CD4-positive, alpha-beta T cell (primary cell): Measurements from ENCODE around the gene PARP2. TPM values are rescaled to one million over a fixed set of nuclear protein-coding genes. Genes with fewer than 3 reads are reported as not detected.

ENCODE experiments used
- ATAC-seq: fragments of 200-7000 bp; cut with Tn5 transposase; one replicate; pipeline ENCODE4 v1.10.0; 2022; ENCODE audit warnings: mild to moderate bottlenecking; ENCODE audit not compliant: poor library complexity
- CTCF ChIA-PET: fragments of 350-600 bp; sonication (Branson Sonifier 250); formaldehyde crosslinking; loops from one replicate; lab custom pipeline; 2021; ENCODE audit warnings: antibody characterized with exemption, inconsistent platforms; lab: Charles Lee
- POLR2A ChIA-PET: fragments of 350-600 bp; sonication (Branson Sonifier 250); formaldehyde crosslinking; loops from one replicate; lab custom pipeline; 2021; ENCODE audit warnings: antibody characterized with exemption, inconsistent platforms; lab: Charles Lee
- DNase-seq, 14 experiments: peaks; one replicate each; pipeline ENCODE4 v3.0.0-alpha.2; 2013 to 2020; ENCODE audit warnings: mixed read lengths in 2 of 14
- H3K27ac ChIP-seq, 2 donors: one replicate each; pipeline versions ENCODE4 v1.5.1 to v1.7.0; 2013; ENCODE audit warnings: low read length in 2 of 2, low read depth in 1 of 2, mild to moderate bottlenecking in 1 of 2
- H3K27me3 ChIP-seq, 2 experiments: 1 replicate in 1 of 2; 2 replicates in 1 of 2; pipeline versions ENCODE4 v1.6.1 to v1.7.0; 2013; ENCODE audit warnings: low read length in 2 of 2, control low read depth in 1 of 2, mild to moderate bottlenecking in 1 of 2, moderate library complexity in 1 of 2; ENCODE audit not compliant: insufficient read depth in 2 of 2, control insufficient read depth in 1 of 2
- H3K36me3 ChIP-seq: one replicate; pipeline ENCODE4 v1.6.1; 2013; ENCODE audit warnings: low read length, control low read depth; ENCODE audit not compliant: insufficient read depth
- H3K4me1 ChIP-seq: one replicate; pipeline ENCODE4 v1.6.1; 2013; ENCODE audit warnings: low read length, control low read depth; ENCODE audit not compliant: insufficient read depth
- H3K4me3 ChIP-seq: one replicate; pipeline ENCODE4 v1.5.1; 2013; ENCODE audit warnings: mild to moderate bottlenecking, low read length, moderate library complexity
- H3K9me3 ChIP-seq, 2 experiments: 1 replicate in 1 of 2; 2 replicates in 1 of 2; pipeline versions ENCODE4 v1.6.1 to v1.7.0; 2013; ENCODE audit warnings: low read length in 2 of 2, mild to moderate bottlenecking in 2 of 2, control low read depth in 1 of 2, moderate library complexity in 1 of 2; ENCODE audit not compliant: control insufficient read depth in 1 of 2, insufficient read depth in 1 of 2
- H3K27ac Mint-ChIP-seq: one replicate; pipeline ENCODE4 v1.8.0; 2020; ENCODE audit warnings: mixed read lengths
- H3K27me3 Mint-ChIP-seq: one replicate; pipeline ENCODE4 v1.8.0; 2021; ENCODE audit warnings: mixed read lengths
- H3K36me3 Mint-ChIP-seq: one replicate; pipeline ENCODE4 v1.8.0; 2021; ENCODE audit warnings: low read depth, mixed read lengths
- H3K4me1 Mint-ChIP-seq: one replicate; pipeline ENCODE4 v1.8.0; 2021; ENCODE audit warnings: low read depth, mixed read lengths
- H3K4me3 Mint-ChIP-seq: one replicate; pipeline ENCODE4 v1.8.0; 2020; ENCODE audit warnings: mild to moderate bottlenecking, mixed read lengths
- H3K9me3 Mint-ChIP-seq: one replicate; pipeline ENCODE4 v1.8.0; 2020; ENCODE audit warnings: mixed read lengths
- CTCF ChIP-seq: fragments of 200-600 bp; IDR thresholded peaks from one replicate; pipeline ENCODE4 v1.8.0; 2022; ENCODE audit warnings: antibody characterized with exemption, mild to moderate bottlenecking
- intact Hi-C, 2 experiments: fragments of 100-400 bp; cut with DNase I in 1 of 2; cut with micrococcal nuclease in 1 of 2; formaldehyde crosslinking; loops; one replicate each; pipeline versions ENCODE4 v1.15.1 to v1.9.0; 2023 to 2025; cut with DNase I, micrococcal nuclease
- total RNA-seq, 174 experiments: library from RNA in 2 of 174; stranded (reverse) in 2 of 174; gene quantifications; one replicate each; pipeline ENCODE4 v1.2.3 and lab custom pipeline; 2021 to 2026

The PARP2 gene
- total RNA-seq, 2 experiments from 2014 or later: 16.3 to 20.4 TPM

GRCh38 chr14:20382526-20382925 is 39.1 kb downstream of the PARP2 start:
- Mint-ChIP-seq H3K27me3 (no peaks in the 10 kb centered on the region), H3K36me3 (peaks cover 98% of the 10 kb centered on the region), H3K4me3 (no peak overlapping the region), H3K4me1 (no peaks in the 10 kb centered on the region), H3K9me3 (no peaks in the 10 kb centered on the region), H3K27ac (no peak overlapping the region)
- DNase-seq (no peak), ATAC-seq (no peak)
- TF ChIP-seq CTCF: no peak
- Histone ChIP-seq H3K27ac (no peak overlapping the region), H3K4me3 (no peak overlapping the region), H3K27me3 (no peaks in the 10 kb centered on the region), H3K9me3 (no peaks in the 10 kb centered on the region), H3K4me1 (no peaks in the 10 kb centered on the region), H3K36me3 (peaks cover 97% of the 10 kb centered on the region)
- ChIA-PET POLR2A (no interaction called here), CTCF (no interaction called here)
- intact Hi-C loops: no loop called here

- no peaks in the 10 kb centered on the region for H3K4me1 ChIP-seq
- H3K36me3 ChIP-seq: peaks cover 97% of the 10 kb centered on the region
- ATAC-seq: no peak
- no peak overlapping the region for H3K4me3 ChIP-seq
- ChIA-PET POLR2A (interaction anchor here (0.6 kb wide), 1 partner anchor 127 kb away, joined by 3 read pairs; no protein-coding TSS in a partner anchor), CTCF (no interaction called here)
- intact Hi-C loops: no loop called here
- H3K27ac ChIP-seq: no peak overlapping the region
- H3K27ac Mint-ChIP-seq: no peak overlapping the region
- no peaks in the 10 kb centered on the region for H3K27me3 Mint-ChIP-seq
- H3K9me3 Mint-ChIP-seq: no peaks in the 10 kb centered on the region
- no peaks in the 10 kb centered on the region for H3K4me1 Mint-ChIP-seq
- H3K9me3 ChIP-seq: no peaks in the 10 kb centered on the region
- no peak overlapping the region for H3K4me3 Mint-ChIP-seq
- DNase-seq: no peak
- H3K36me3 Mint-ChIP-seq: peaks cover 98% of the 10 kb centered on the region
- TF ChIP-seq CTCF: no peak
- H3K27me3 ChIP-seq: no peaks in the 10 kb centered on the region
Measured at GRCh38 chr14:20383032-20383431, 39.6 kb downstream of the PARP2 start.

GRCh38 chr14:20383636-20384035 is 40.2 kb downstream of the PARP2 start:
- no peak for ATAC-seq
- no peak for DNase-seq
- Histone ChIP-seq H3K27me3 (no peaks in the 10 kb centered on the region), H3K9me3 (no peaks in the 10 kb centered on the region), H3K36me3 (peaks cover 97% of the 10 kb centered on the region), H3K27ac (no peak overlapping the region), H3K4me1 (no peaks in the 10 kb centered on the region), H3K4me3 (no peak overlapping the region)
- no peak for TF ChIP-seq CTCF
- no peaks in the 10 kb centered on the region for H3K9me3 Mint-ChIP-seq
- no peaks in the 10 kb centered on the region for H3K4me1 Mint-ChIP-seq
- ChIA-PET CTCF (no interaction called here), POLR2A (interaction anchor here (0.6 kb wide), 1 partner anchor 126 kb away, joined by 3 read pairs; no protein-coding TSS in a partner anchor)
- no peaks in the 10 kb centered on the region for H3K27me3 Mint-ChIP-seq
- H3K27ac Mint-ChIP-seq: no peak overlapping the region
- intact Hi-C loops: no loop called here
- H3K36me3 Mint-ChIP-seq: peaks cover 99% of the 10 kb centered on the region
- no peak overlapping the region for H3K4me3 Mint-ChIP-seq
